ENCODE data around the gene GASK1A. TPM values are rescaled to one million over a fixed set of nuclear protein-coding genes. Genes with fewer than 3 reads are reported as not detected.

The GASK1A gene
- total and polyA plus RNA-seq, 10 donors: 0.43 to 4.0 (median 1.8) TPM

GRCh38 chr3:43031889-43032545 is 52.9 kb downstream of the GASK1A start:
- no peak for DNase-seq
- peaks cover 0 to 4% (median 0%) of the 10 kb centered on the region in 6 donors for H3K4me1 ChIP-seq
- WGBS, 5 donors: 86 to 97% (median 95%) methylated on average over 14 to 16 of the region's 16 CpGs

GRCh38 chr3:43032646-43033628 is 53.8 kb downstream of the GASK1A start:
- Histone ChIP-seq H3K27me3 (replicated peaks in 1 of 7) (no peaks in the 10 kb centered on the region), H3K4me3 (no peak overlapping the region), H3K36me3 (no peaks in the 10 kb centered on the region), H3K27ac (no peak overlapping the region), H3K9me3 (no peaks in the 10 kb centered on the region), H3K4me1 (peaks cover 0 to 4% (median 0%) of the 10 kb centered on the region in 6 donors)
- WGBS, 5 donors: 86 to 95% (median 93%) methylated on average over 10 to 23 of the region's 23 CpGs
- intact Hi-C loops (cut with DNase I; ENCODE audit: low total_unique reads): no loop called here
- TF ChIP-seq POLR2A (IDR thresholded peaks at IDR 0.05) (no peak), POLR2AphosphoS5 (IDR thresholded peaks at IDR 0.05) (no peak), CTCF (IDR thresholded peaks at IDR 0.05 in 8 of 11, conservative IDR thresholded peaks at IDR 0.05 in 3 of 11) (no peak)
- no peak for DNase-seq

More at GRCh38 chr3:43031889-43032545, 52.9 kb downstream of the GASK1A start:
- intact Hi-C loops (cut with DNase I; ENCODE audit: low total_unique reads): no loop called here
- Histone ChIP-seq H3K9me3 (no peaks in the 10 kb centered on the region), H3K27me3 (replicated peaks in 1 of 7) (no peaks in the 10 kb centered on the region), H3K36me3 (no peaks in the 10 kb centered on the region), H3K27ac (no peak overlapping the region), H3K4me3 (no peak overlapping the region)
- TF ChIP-seq CTCF (IDR thresholded peaks at IDR 0.05 in 8 of 11, conservative IDR thresholded peaks at IDR 0.05 in 3 of 11): no peak
- no peak for TF ChIP-seq POLR2A (IDR thresholded peaks at IDR 0.05)
- no peak for TF ChIP-seq POLR2AphosphoS5 (IDR thresholded peaks at IDR 0.05)

- H3K4me3 ChIP-seq: no peak overlapping the region
- intact Hi-C loops (cut with DNase I; ENCODE audit: low total_unique reads): no loop called here
- no peak overlapping the region for H3K27ac ChIP-seq
- no peaks in the 10 kb centered on the region for H3K9me3 ChIP-seq
- no peaks in the 10 kb centered on the region for H3K36me3 ChIP-seq
- no peak for DNase-seq
- H3K27me3 ChIP-seq (replicated peaks in 1 of 7): no peaks in the 10 kb centered on the region
- no peak for TF ChIP-seq POLR2A (IDR thresholded peaks at IDR 0.05)
- WGBS, 5 donors: 75 to 84% (median 79%) methylated on average over 4 of the region's 4 CpGs
- H3K4me1 ChIP-seq: peaks cover 0 to 4% (median 0%) of the 10 kb centered on the region in 6 donors
Measured at GRCh38 chr3:43034200-43034599, 55.1 kb downstream of the GASK1A start.

DNA sequence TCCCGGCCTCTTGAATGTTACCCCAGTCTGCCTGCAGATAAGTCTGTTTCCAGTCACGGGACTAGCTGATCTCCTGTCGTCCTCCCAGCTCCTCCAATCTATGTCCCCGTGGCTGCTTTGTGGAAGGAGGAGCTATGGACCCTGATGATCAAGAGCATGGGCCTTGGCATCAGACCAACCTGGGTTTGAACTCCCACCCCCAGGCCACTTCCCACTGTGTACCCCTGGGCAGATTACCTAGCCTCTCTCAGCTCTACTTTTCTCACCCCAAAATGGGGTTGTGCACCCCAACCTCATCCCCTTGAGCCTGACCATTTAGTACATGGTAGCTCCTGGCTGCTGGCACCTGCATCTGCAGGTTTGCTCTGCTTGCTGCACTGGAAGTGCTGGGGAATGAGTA is 55.8 kb downstream of the GASK1A start:
- Histone ChIP-seq H3K27ac (no peak overlapping the region), H3K9me3 (no peaks in the 10 kb centered on the region), H3K27me3 (replicated peaks in 1 of 7) (no peaks in the 10 kb centered on the region), H3K4me3 (no peak overlapping the region), H3K4me1 (peaks cover 0 to 4% (median 0%) of the 10 kb centered on the region in 6 donors), H3K36me3 (no peaks in the 10 kb centered on the region)
- DNase-seq: no peak
- 80 to 97% (median 92%) methylated on average over 4 of the region's 4 CpGs for WGBS, 5 donors
- intact Hi-C loops (cut with DNase I; ENCODE audit: low total_unique reads): no loop called here
- TF ChIP-seq CTCF (IDR thresholded peaks at IDR 0.05 in 8 of 11, conservative IDR thresholded peaks at IDR 0.05 in 3 of 11) (no peak), POLR2AphosphoS5 (IDR thresholded peaks at IDR 0.05) (no peak), POLR2A (IDR thresholded peaks at IDR 0.05) (no peak)
